HFFc6 (cell line): Measurements from ENCODE around the gene AVPR1B. TPM values are rescaled to one million over a fixed set of nuclear protein-coding genes. Genes with fewer than 3 reads are reported as not detected.

Experiments
- DNase-seq: peaks from one replicate; pipeline ENCODE4 v3.0.0-alpha.2; 2018
- H3K27ac Mint-ChIP-seq: 2 replicates; pipeline ENCODE4 v1.8.0; 2020; ENCODE audit warnings: mild to moderate bottlenecking, mixed read lengths
- H3K27me3 Mint-ChIP-seq: 2 replicates; pipeline ENCODE4 v1.8.0; 2021; ENCODE audit warnings: mild to moderate bottlenecking, moderate library complexity, mixed read lengths; ENCODE audit not compliant: insufficient read depth
- H3K36me3 Mint-ChIP-seq: 2 replicates; pipeline ENCODE4 v1.8.0; 2021; ENCODE audit warnings: low read depth, mixed read lengths
- H3K4me1 Mint-ChIP-seq: 2 replicates; pipeline ENCODE4 v1.8.0; 2020; ENCODE audit warnings: low read depth, mixed read lengths
- H3K4me3 Mint-ChIP-seq: 2 replicates; pipeline ENCODE4 v1.8.0; 2020; ENCODE audit warnings: mild to moderate bottlenecking, moderate library complexity, mixed read lengths
- H3K9me3 Mint-ChIP-seq: 2 replicates; pipeline ENCODE4 v1.8.0; 2020; ENCODE audit warnings: mild to moderate bottlenecking, mixed read lengths
- CTCF ChIP-seq: fragments of 200-600 bp; sonication (generic); IDR thresholded peaks from 2 replicates; pipeline ENCODE4 v1.5.0; 2021; ENCODE audit warnings: antibody characterized with exemption, mild to moderate bottlenecking
- total RNA-seq, 6 experiments: library from RNA; stranded (reverse); fragmentation: NEBNext Ultra II Directional; extraction: Animal tissue kit (Norgen Biotek cat#: 25700); gene quantifications; 2 replicates in 1 of 6; 3 replicates in 5 of 6; pipeline ENCODE4 v1.2.3, GENCODE V29; 2021

The AVPR1B gene
- total RNA-seq, 6 experiments from 2014 or later = not detected

- H3K9me3 Mint-ChIP-seq = no peaks in the 10 kb centered on the region
- no peaks in the 10 kb centered on the region for H3K36me3 Mint-ChIP-seq
These were observed 11.0 kb upstream of the AVPR1B start for GRCh38 chr1:206128196-206128595.

GRCh38 chr1:206127336-206127735 lies 10.1 kb upstream of the AVPR1B start:
- no peak for TF ChIP-seq CTCF
- Mint-ChIP-seq H3K4me1 (peaks cover 13% of the 10 kb centered on the region; the same call in 1 of the 2 replicates), H3K27ac (no peak overlapping the region), H3K9me3 (no peaks in the 10 kb centered on the region), H3K36me3 (no peaks in the 10 kb centered on the region), H3K27me3 (peaks cover 30% of the 10 kb centered on the region), H3K4me3 (no peak overlapping the region)
- DNase-seq = no peak

More at GRCh38 chr1:206128196-206128595, 11.0 kb upstream of the AVPR1B start:
- peaks cover 30% of the 10 kb centered on the region for H3K27me3 Mint-ChIP-seq
- no peak overlapping the region for H3K27ac Mint-ChIP-seq
- no peak overlapping the region for H3K4me3 Mint-ChIP-seq
- no peak for TF ChIP-seq CTCF
- H3K4me1 Mint-ChIP-seq = peaks cover 13% of the 10 kb centered on the region; the same call in 1 of the 2 replicates
- peak; percentile 54 for DNase-seq

DNA sequence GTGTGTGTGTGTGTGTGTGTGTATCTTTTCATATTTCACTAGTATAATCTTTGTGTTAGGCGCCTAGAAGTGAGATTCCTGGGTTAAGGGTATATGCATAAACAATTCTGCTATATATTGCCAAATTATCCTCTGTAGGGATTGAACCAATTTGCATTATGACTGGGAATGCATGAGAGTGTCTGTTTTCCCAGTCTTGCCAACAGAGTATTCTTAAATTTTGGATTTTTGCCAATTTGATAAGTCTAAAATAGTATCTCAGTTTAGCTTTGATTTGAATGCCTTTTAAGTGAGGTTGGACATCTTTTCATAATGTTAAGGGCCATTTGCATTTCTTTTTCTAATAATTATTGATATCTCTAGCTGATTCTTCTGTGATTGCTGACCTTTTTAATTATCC lies 8.2 kb upstream of the AVPR1B start:
- Mint-ChIP-seq H3K27ac (no peak overlapping the region), H3K9me3 (peaks cover 14% of the 10 kb centered on the region), H3K4me1 (peaks cover 13% of the 10 kb centered on the region; the same call in 1 of the 2 replicates), H3K4me3 (no peak overlapping the region), H3K36me3 (peaks cover 9% of the 10 kb centered on the region; the same call in 1 of the 2 replicates), H3K27me3 (peaks cover 23% of the 10 kb centered on the region)
- no peak for DNase-seq
- TF ChIP-seq CTCF = no peak

GRCh38 chr1:206122686-206123085 lies 5.5 kb upstream of the AVPR1B start:
- H3K4me3 Mint-ChIP-seq = no peak overlapping the region
- no peak for DNase-seq
- H3K36me3 Mint-ChIP-seq = peaks cover 9% of the 10 kb centered on the region; the same call in 1 of the 2 replicates
- peaks cover 2% of the 10 kb centered on the region; the same call in 1 of the 2 replicates for H3K4me1 Mint-ChIP-seq
- peaks cover 21% of the 10 kb centered on the region for H3K27me3 Mint-ChIP-seq
- H3K27ac Mint-ChIP-seq = no peak overlapping the region
- H3K9me3 Mint-ChIP-seq = peaks cover 14% of the 10 kb centered on the region
- TF ChIP-seq CTCF = no peak

GRCh38 chr1:206121269-206121668 lies 4.1 kb upstream of the AVPR1B start:
- H3K27me3 Mint-ChIP-seq = peaks cover 20% of the 10 kb centered on the region
- DNase-seq = no peak
- TF ChIP-seq CTCF = no peak
- no peak overlapping the region for H3K4me3 Mint-ChIP-seq
- H3K4me1 Mint-ChIP-seq = no peaks in the 10 kb centered on the region
- peaks cover 14% of the 10 kb centered on the region for H3K9me3 Mint-ChIP-seq
- H3K36me3 Mint-ChIP-seq = peaks cover 9% of the 10 kb centered on the region; the same call in 1 of the 2 replicates
- H3K27ac Mint-ChIP-seq = no peak overlapping the region
